ENCODE results near the gene ESRRB. TPM values are rescaled to one million over a fixed set of nuclear protein-coding genes. Genes with fewer than 3 reads are reported as not detected.

ESRRB gene
- total and polyA plus RNA-seq, 2 experiments from 2014 or later: 6.6 to 11.0 TPM

GRCh38 chr14:76330411-76331327, 45.3 kb upstream of the ESRRB start:
- Histone ChIP-seq H3K27ac (no peak overlapping the region), H3K27me3 (peaks cover 31% of the 10 kb centered on the region), H3K4me3 (no peak overlapping the region), H3K36me3 (no peaks in the 10 kb centered on the region), H3K9me3 (ENCODE audit: low read depth) (no peaks in the 10 kb centered on the region), H3K4me1 (ENCODE audit: low read depth) (no peaks in the 10 kb centered on the region)
- DNase-seq (ENCODE audit: low read depth in 1 of 2, low spot score in 1 of 2): no peak
- TF ChIP-seq CTCF (IDR thresholded peaks at IDR 0.05; ENCODE audit: low read depth, low read length): no peak

DNA sequence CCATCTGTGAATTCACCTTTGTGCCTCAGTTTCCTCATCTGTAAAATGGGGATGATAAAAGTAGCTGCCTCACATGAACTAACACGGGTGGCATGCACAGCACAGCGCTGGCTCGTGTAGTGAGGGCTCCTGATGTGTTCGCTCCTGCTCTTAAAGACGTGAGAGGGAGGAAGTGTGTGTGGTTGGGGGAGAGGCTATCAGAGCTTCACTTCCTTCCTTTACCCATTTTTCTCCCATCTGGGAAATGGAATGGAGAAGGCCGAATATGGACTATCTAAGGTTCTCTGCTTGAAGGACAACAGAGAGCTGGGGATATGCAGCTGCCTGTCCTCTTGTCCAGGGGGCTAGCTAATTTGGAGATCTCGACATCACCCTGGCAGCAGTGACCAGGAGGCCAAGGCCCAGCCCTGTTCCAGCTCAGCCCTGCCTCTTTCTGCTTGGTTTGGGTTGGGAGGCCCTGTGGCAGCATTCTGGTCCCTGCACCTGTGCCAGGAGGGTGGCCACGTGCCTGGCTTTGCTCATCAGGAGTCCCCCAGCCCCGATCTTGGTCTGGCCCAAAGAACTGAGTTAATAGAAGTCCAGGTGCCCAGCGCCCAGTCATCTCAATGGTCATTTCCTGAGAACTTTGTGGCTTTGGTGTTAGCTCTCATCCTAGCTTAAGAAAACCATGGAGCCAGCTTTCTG, 44.5 kb upstream of the ESRRB start:
- no peak overlapping the region for H3K27ac ChIP-seq
- DNase-seq (ENCODE audit: low read depth in 1 of 2, low spot score in 1 of 2): no peak
- peaks cover 31% of the 10 kb centered on the region for H3K27me3 ChIP-seq
- H3K36me3 ChIP-seq: no peaks in the 10 kb centered on the region
- H3K9me3 ChIP-seq (ENCODE audit: low read depth): no peaks in the 10 kb centered on the region
- H3K4me3 ChIP-seq: no peak overlapping the region
- no peaks in the 10 kb centered on the region for H3K4me1 ChIP-seq (ENCODE audit: low read depth)
- TF ChIP-seq CTCF (IDR thresholded peaks at IDR 0.05; ENCODE audit: low read depth, low read length): no peak

DNA sequence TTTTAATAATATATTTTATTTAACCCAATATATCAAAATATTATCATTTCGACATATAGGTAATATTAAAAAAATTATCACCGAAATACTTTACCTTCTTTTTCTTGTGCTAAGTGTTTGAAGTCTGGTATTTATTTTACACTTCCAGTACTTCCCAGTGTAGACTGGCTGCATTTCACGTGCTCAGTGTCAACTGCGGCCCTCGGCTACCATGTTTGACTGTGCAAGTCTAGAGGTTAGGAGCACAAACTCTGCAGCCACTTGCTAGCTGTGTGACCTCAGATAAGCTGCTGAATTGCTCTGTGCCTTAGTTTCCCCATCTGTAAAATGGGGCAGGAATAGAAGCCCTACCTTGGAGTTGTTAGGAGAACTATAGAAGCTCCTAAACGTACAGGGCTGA, 42.3 kb upstream of the ESRRB start:
- H3K27ac ChIP-seq: no peak overlapping the region
- no peaks in the 10 kb centered on the region for H3K36me3 ChIP-seq
- no peaks in the 10 kb centered on the region for H3K4me1 ChIP-seq (ENCODE audit: low read depth)
- peaks cover 28% of the 10 kb centered on the region for H3K27me3 ChIP-seq
- H3K9me3 ChIP-seq (ENCODE audit: low read depth): no peaks in the 10 kb centered on the region
- TF ChIP-seq CTCF (IDR thresholded peaks at IDR 0.05; ENCODE audit: low read depth, low read length): no peak
- DNase-seq (ENCODE audit: low read depth in 1 of 2, low spot score in 1 of 2): no peak
- H3K4me3 ChIP-seq: no peak overlapping the region

DNA sequence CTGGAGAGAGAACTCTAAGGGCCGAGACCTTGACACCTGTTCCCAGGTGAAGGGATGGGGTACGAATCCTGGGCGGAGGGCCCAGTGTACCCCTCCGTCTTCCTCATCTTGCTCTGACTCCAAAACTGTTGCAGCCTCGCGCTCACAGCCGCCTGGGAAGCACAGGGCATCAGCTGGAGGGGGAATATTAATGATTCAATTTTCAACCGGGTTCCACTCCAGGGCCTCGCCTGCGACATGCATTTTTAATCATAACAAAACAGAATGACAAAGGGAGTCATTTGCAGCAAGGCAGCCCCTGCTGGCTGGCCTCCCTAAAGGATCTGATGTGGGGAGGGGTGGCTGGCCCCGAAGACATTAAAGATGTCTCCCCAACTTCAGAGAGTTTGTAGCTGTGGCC, 41.6 kb upstream of the ESRRB start:
- H3K4me1 ChIP-seq (ENCODE audit: low read depth): no peaks in the 10 kb centered on the region
- H3K27ac ChIP-seq: no peak overlapping the region
- no peaks in the 10 kb centered on the region for H3K9me3 ChIP-seq (ENCODE audit: low read depth)
- peaks cover 22% of the 10 kb centered on the region for H3K27me3 ChIP-seq
- no peak for TF ChIP-seq CTCF (IDR thresholded peaks at IDR 0.05; ENCODE audit: low read depth, low read length)
- H3K4me3 ChIP-seq: no peak overlapping the region
- DNase-seq (ENCODE audit: low read depth in 1 of 2, low spot score in 1 of 2): no peak
- no peaks in the 10 kb centered on the region for H3K36me3 ChIP-seq

GRCh38 chr14:76336876-76337275, 39.1 kb upstream of the ESRRB start:
- Histone ChIP-seq H3K27ac (no peak overlapping the region), H3K9me3 (ENCODE audit: low read depth) (no peaks in the 10 kb centered on the region), H3K36me3 (no peaks in the 10 kb centered on the region), H3K4me1 (ENCODE audit: low read depth) (no peaks in the 10 kb centered on the region), H3K4me3 (no peak overlapping the region), H3K27me3 (no peaks in the 10 kb centered on the region)
- no peak for DNase-seq (ENCODE audit: low read depth in 1 of 2, low spot score in 1 of 2)
- no peak for TF ChIP-seq CTCF (IDR thresholded peaks at IDR 0.05; ENCODE audit: low read depth, low read length)
